ENCODE measurements around the gene ROBO3.

The ROBO3 gene

GRCh38 chr11:124878759-124879492 is 13.7 kb downstream of the ROBO3 start:
- TF ChIP-seq CTCF (IDR thresholded peaks at IDR 0.05; ENCODE audit: low read depth, low read length, poor library complexity, severe bottlenecking): no peak
- TF ChIP-seq EZH2phosphoT487 (IDR thresholded peaks at IDR 0.05; ENCODE audit: borderline replicate concordance, low read length): no peak

GRCh38 chr11:124879493-124880289 is 14.5 kb downstream of the ROBO3 start:
- H4K20me1 ChIP-seq (ENCODE audit: control insufficient read depth, insufficient read depth, low read depth, low read length): no peaks in the 10 kb centered on the region
- TF ChIP-seq EZH2phosphoT487 (IDR thresholded peaks at IDR 0.05; ENCODE audit: borderline replicate concordance, low read length) (no peak), CTCF (IDR thresholded peaks at IDR 0.05; ENCODE audit: low read depth, low read length, poor library complexity, severe bottlenecking) (no peak)
- H3K9me3 ChIP-seq (ENCODE audit: control insufficient read depth, insufficient read depth, low read length): no peaks in the 10 kb centered on the region
- H3K9me2 ChIP-seq (replicated peaks; ENCODE audit: control insufficient read depth, low read length): no peaks in the 10 kb centered on the region
- H3K4me1 ChIP-seq (ENCODE audit: control insufficient read depth, low read length): peaks cover 15% of the 10 kb centered on the region
- no peaks in the 10 kb centered on the region for H3F3A ChIP-seq (ENCODE audit: control insufficient read depth, insufficient read depth)
- H3K36me3 ChIP-seq (ENCODE audit: control insufficient read depth, low read length): no peaks in the 10 kb centered on the region
- no peaks in the 10 kb centered on the region for H3K79me2 ChIP-seq (ENCODE audit: control insufficient read depth, low read length)
- H3K27me3 ChIP-seq (ENCODE audit: control insufficient read depth, low read length): peaks cover 25% of the 10 kb centered on the region
- H3K4me3 ChIP-seq (ENCODE audit: low read length): no peak overlapping the region
- no peak overlapping the region for H3K4me2 ChIP-seq (ENCODE audit: low read length)
- H3K27ac ChIP-seq (ENCODE audit: low read depth, low read length): no peak overlapping the region

More at GRCh38 chr11:124878759-124879492, 13.7 kb downstream of the ROBO3 start:
- no peaks in the 10 kb centered on the region for H3K79me2 ChIP-seq (ENCODE audit: control insufficient read depth, low read length)
- no peak overlapping the region for H3K27ac ChIP-seq (ENCODE audit: low read depth, low read length)
- no peaks in the 10 kb centered on the region for H4K20me1 ChIP-seq (ENCODE audit: control insufficient read depth, insufficient read depth, low read depth, low read length)
- H3K9me3 ChIP-seq (ENCODE audit: control insufficient read depth, insufficient read depth, low read length): no peaks in the 10 kb centered on the region
- H3K4me1 ChIP-seq (ENCODE audit: control insufficient read depth, low read length): peaks cover 15% of the 10 kb centered on the region
- H3K36me3 ChIP-seq (ENCODE audit: control insufficient read depth, low read length): no peaks in the 10 kb centered on the region
- H3K4me2 ChIP-seq (ENCODE audit: low read length): no peak overlapping the region
- no peaks in the 10 kb centered on the region for H3F3A ChIP-seq (ENCODE audit: control insufficient read depth, insufficient read depth)
- no peak overlapping the region for H3K4me3 ChIP-seq (ENCODE audit: low read length)
- peaks cover 19% of the 10 kb centered on the region for H3K27me3 ChIP-seq (ENCODE audit: control insufficient read depth, low read length)
- no peaks in the 10 kb centered on the region for H3K9me2 ChIP-seq (replicated peaks; ENCODE audit: control insufficient read depth, low read length)

- Histone ChIP-seq H3K9me3 (ENCODE audit: control insufficient read depth, insufficient read depth, low read length) (no peaks in the 10 kb centered on the region), H3K4me2 (ENCODE audit: low read length) (no peak overlapping the region), H3K4me1 (ENCODE audit: control insufficient read depth, low read length) (peaks cover 15% of the 10 kb centered on the region), H3K9me2 (replicated peaks; ENCODE audit: control insufficient read depth, low read length) (no peaks in the 10 kb centered on the region), H3K27me3 (ENCODE audit: control insufficient read depth, low read length) (peaks cover 25% of the 10 kb centered on the region), H4K20me1 (ENCODE audit: control insufficient read depth, insufficient read depth, low read depth, low read length) (no peaks in the 10 kb centered on the region), H3F3A (ENCODE audit: control insufficient read depth, insufficient read depth) (no peaks in the 10 kb centered on the region), H3K4me3 (ENCODE audit: low read length) (no peak overlapping the region), H3K36me3 (ENCODE audit: control insufficient read depth, low read length) (no peaks in the 10 kb centered on the region), H3K27ac (ENCODE audit: low read depth, low read length) (no peak overlapping the region), H3K79me2 (ENCODE audit: control insufficient read depth, low read length) (no peaks in the 10 kb centered on the region)
- TF ChIP-seq CTCF (IDR thresholded peaks at IDR 0.05; ENCODE audit: low read depth, low read length, poor library complexity, severe bottlenecking) (no peak), EZH2phosphoT487 (IDR thresholded peaks at IDR 0.05; ENCODE audit: borderline replicate concordance, low read length) (no peak)
Observed at GRCh38 chr11:124880290-124880611, 15.0 kb downstream of the ROBO3 start.
